GM21737 (cell line): Measurements from ENCODE around the gene NENF.
A peak's percentile ranks its signal among the peaks of the same experiment; 100 is the strongest.
"Not testable (repeated sequence)": the region's sequence is repeated elsewhere in the genome, so short reads cannot be mapped to it uniquely, and the experiment has no call there.

Experiments used
- ATAC-seq: cut with Tn5 transposase; IDR thresholded peaks from one replicate; pipeline ENCODE4 v1.9.1; 2021; ENCODE audit warnings: mild to moderate bottlenecking, moderate library complexity; ENCODE audit not compliant: unreplicated experiment

NENF gene

GRCh38 chr1:212458817-212459216 lies 26.1 kb downstream of the NENF start:
- ATAC-seq: no peak

GRCh38 chr1:212459656-212460055 lies 26.9 kb downstream of the NENF start:
- no peak for ATAC-seq

- no peak for ATAC-seq
Measured at GRCh38 chr1:212460376-212460775, 27.7 kb downstream of the NENF start.

- ATAC-seq: no peak
Measured at GRCh38 chr1:212461916-212462660, 29.4 kb downstream of the NENF start.

GRCh38 chr1:212463565-212464285 lies 31.0 kb downstream of the NENF start:
- no peak for ATAC-seq

- ATAC-seq: no peak
Measured at GRCh38 chr1:212465311-212465710, 32.6 kb downstream of the NENF start.

- ATAC-seq: no peak
Measured at GRCh38 chr1:212466437-212466836, 33.7 kb downstream of the NENF start.

GRCh38 chr1:212466898-212467650 lies 34.4 kb downstream of the NENF start:
- no peak for ATAC-seq

- ATAC-seq: no peak
Measured at GRCh38 chr1:212467843-212468482, 35.2 kb downstream of the NENF start.

GRCh38 chr1:212470059-212470458 lies 37.3 kb downstream of the NENF start:
- ATAC-seq: no peak

- no peak for ATAC-seq
Measured at GRCh38 chr1:212471286-212471685, 38.6 kb downstream of the NENF start.

- no peak for ATAC-seq
Measured at GRCh38 chr1:212471891-212472675, 39.4 kb downstream of the NENF start.

GRCh38 chr1:212473729-212474128 lies 41.0 kb downstream of the NENF start:
- no peak for ATAC-seq

GRCh38 chr1:212475151-212475550 lies 42.4 kb downstream of the NENF start:
- ATAC-seq: no peak

- ATAC-seq: not testable (repeated sequence)
Measured at GRCh38 chr1:212475831-212476230, 43.1 kb downstream of the NENF start.

GRCh38 chr1:212477014-212477679 lies 44.4 kb downstream of the NENF start:
- peak; percentile 88 for ATAC-seq

GRCh38 chr1:212477680-212478466 lies 45.2 kb downstream of the NENF start:
- ATAC-seq: no peak

GRCh38 chr1:212478467-212479025 lies 45.8 kb downstream of the NENF start:
- ATAC-seq: no peak

GRCh38 chr1:212479188-212479587 lies 46.5 kb downstream of the NENF start:
- no peak for ATAC-seq
